HCT116 (cell line): ENCODE results near the gene C16orf74. TPM values are rescaled to one million over a fixed set of nuclear protein-coding genes. Genes with fewer than 3 reads are reported as not detected.

Source experiments
- ATAC-seq: fragments of 200-7000 bp; cut with Tn5 transposase; 2 replicates; pipeline ENCODE4 v1.9.1; 2020; ENCODE audit warnings: mild to moderate bottlenecking, moderate library complexity
- BruUV-seq: library from RNA; stranded (reverse); fragments of 400-500 nt; replicated peaks from 2 replicates; lab custom pipeline; 2021; lab: Mats Ljungman, UMichigan
- CTCF ChIA-PET: fragments of 300-600 bp; sonication (Branson Sonifier 250); formaldehyde crosslinking; loops from one replicate; lab custom pipeline; 2021; ENCODE audit warnings: antibody characterized with exemption; lab: Charles Lee
- POLR2A ChIA-PET: fragments of 300-600, 350-600 bp; sonication (Branson Sonifier 250); formaldehyde crosslinking; loops from one replicate; lab custom pipeline; 2021; ENCODE audit warnings: antibody characterized with exemption; lab: Charles Lee
- RAD21 ChIA-PET, 2 experiments: fragments of 300-600 bp; sonication (Branson Sonifier 250); formaldehyde crosslinking; loops; one replicate each; lab custom pipeline; 2023; ENCODE audit warnings: low total read pairs in 2 of 2; ENCODE audit not compliant: uncharacterized antibody in 2 of 2, unreplicated experiment in 2 of 2, low non-redundant PET in 1 of 2; lab: Charles Lee
- DNase-seq: peaks from one replicate; pipeline ENCODE4 v3.0.0-alpha.2; 2010; ENCODE audit warnings: low read depth, low spot score
- H2AFZ ChIP-seq: fragments of 200-600 bp; shearing (Covaris generic), sonication (generic); 2 replicates; pipeline ENCODE4 v1.6.1; 2017; ENCODE audit warnings: low read depth, mixed run types, mixed read lengths, antibody characterized with exemption, low read length; ENCODE audit not compliant: poor library complexity, severe bottlenecking
- H3K27ac ChIP-seq: 2 replicates; pipeline ENCODE4 v1.5.1; 2012; ENCODE audit warnings: low read depth, low read length
- H3K27me3 ChIP-seq: fragments of 200-600 bp; sonication (generic); 2 replicates; pipeline ENCODE4 v1.6.1; 2016; ENCODE audit warnings: mixed run types, low read length, mixed read lengths; ENCODE audit not compliant: insufficient read depth
- H3K36me3 ChIP-seq, 2 experiments: fragments of 200-500 bp in 1 of 2; fragments of 200-600 bp in 1 of 2; sonication (Bioruptor generic) in 1 of 2; sonication (generic) in 1 of 2; 2 replicates each; pipeline versions ENCODE4 v1.5.1 to v1.6.1; 2014 to 2016; ENCODE audit warnings: low read length in 2 of 2, inconsistent platforms in 1 of 2, mixed read lengths in 1 of 2, mixed run types in 1 of 2; ENCODE audit not compliant: insufficient read depth in 2 of 2, control insufficient read depth in 1 of 2
- H3K4me1 ChIP-seq, 2 experiments: fragments of 200-600 bp in 1 of 2; sonication (generic) in 1 of 2; 2 replicates each; pipeline versions ENCODE4 v1.5.1 to v1.6.1; 2012 to 2017; ENCODE audit warnings: low read length in 2 of 2, inconsistent platforms in 1 of 2, mild to moderate bottlenecking in 1 of 2, mixed read lengths in 1 of 2, mixed run types in 1 of 2, moderate library complexity in 1 of 2; ENCODE audit not compliant: insufficient read depth in 2 of 2, control insufficient read depth in 1 of 2
- H3K4me2 ChIP-seq: fragments of 200-600 bp; sonication (generic); 2 replicates; pipeline ENCODE4 v1.6.1; 2017; ENCODE audit warnings: mixed run types, low read length, mixed read lengths
- H3K4me3 ChIP-seq, 2 experiments: fragments of 200-600 bp in 1 of 2; sonication (generic) in 1 of 2; replicated peaks in 1 of 2; 2 replicates each; pipeline ENCODE4 v1.5.1; 2011 to 2016; ENCODE audit warnings: low read length in 2 of 2, control low read depth in 1 of 2, low read depth in 1 of 2, mild to moderate bottlenecking in 1 of 2, mixed read lengths in 1 of 2, mixed run types in 1 of 2
- H3K79me2 ChIP-seq: fragments of 200-600 bp; sonication (generic); 2 replicates; pipeline ENCODE4 v1.6.1; 2017; ENCODE audit warnings: mild to moderate bottlenecking, mixed run types, low read length, moderate library complexity, mixed read lengths; ENCODE audit not compliant: insufficient read depth
- H3K9ac ChIP-seq: fragments of 200-600 bp; sonication (generic); 2 replicates; pipeline ENCODE4 v1.6.1; 2016; ENCODE audit warnings: low read length, mixed read lengths
- H3K9me2 ChIP-seq: fragments of 200-600 bp; sonication (generic), shearing (Covaris generic); 2 replicates; pipeline ENCODE4 v1.6.1; 2017; ENCODE audit warnings: mixed run types, mild to moderate bottlenecking, moderate library complexity; ENCODE audit not compliant: insufficient read depth
- H3K9me3 ChIP-seq, 2 experiments: fragments of 200-500 bp in 1 of 2; fragments of 200-600 bp in 1 of 2; sonication (Bioruptor generic) in 1 of 2; sonication (generic) in 1 of 2; 2 replicates each; pipeline ENCODE4 v1.6.1; 2014 to 2017; ENCODE audit warnings: low read length in 2 of 2, mixed read lengths in 2 of 2, inconsistent platforms in 1 of 2, low read depth in 1 of 2, mild to moderate bottlenecking in 1 of 2, mixed run types in 1 of 2, moderate library complexity in 1 of 2; ENCODE audit not compliant: control insufficient read depth in 1 of 2, insufficient read depth in 1 of 2
- H4K20me1 ChIP-seq: fragments of 200-600 bp; sonication (generic), shearing (Covaris generic); 2 replicates; pipeline ENCODE4 v1.6.1; 2017; ENCODE audit warnings: mixed run types, mild to moderate bottlenecking, moderate library complexity; ENCODE audit not compliant: insufficient read depth
- CBX3 ChIP-seq: IDR thresholded peaks from 2 replicates; pipeline ENCODE4 v1.6.1; 2012; ENCODE audit warnings: low read depth
- CEBPB ChIP-seq: IDR thresholded peaks from 2 replicates; pipeline ENCODE4 v1.6.1; 2012; ENCODE audit warnings: low read depth
- CTCF ChIP-seq, 3 experiments: fragments of 200-600 bp in 1 of 3; sonication (generic) in 1 of 3; IDR thresholded peaks in 2 of 3; conservative IDR thresholded peaks in 1 of 3; 2 replicates each; pipeline ENCODE4 v1.5.1; 2012 to 2017; ENCODE audit warnings: low read depth in 2 of 3, low read length in 2 of 3, antibody characterized with exemption in 1 of 3, borderline replicate concordance in 1 of 3, control low read depth in 1 of 3, mild to moderate bottlenecking in 1 of 3, mixed read lengths in 1 of 3, mixed run types in 1 of 3, moderate library complexity in 1 of 3; ENCODE audit not compliant: insufficient read depth in 1 of 3
- ELF1 ChIP-seq: IDR thresholded peaks from 2 replicates; pipeline ENCODE4 v1.6.1; 2012; ENCODE audit warnings: low read depth, borderline replicate concordance
- EZH2 ChIP-seq: fragments of 200-600 bp; sonication (generic); IDR thresholded peaks from 2 replicates; pipeline ENCODE4 v1.6.1; 2017; ENCODE audit warnings: antibody characterized with exemption, mixed run types
- EZH2phosphoT487 ChIP-seq: fragments of 200-600 bp; IDR thresholded peaks from 2 replicates; pipeline ENCODE4 v1.6.1; 2018; ENCODE audit warnings: antibody characterized with exemption, borderline replicate concordance
- FOSL1 ChIP-seq: IDR thresholded peaks from 2 replicates; pipeline ENCODE4 v1.6.1; 2012; ENCODE audit warnings: low read depth
- JUND ChIP-seq: IDR thresholded peaks from 2 replicates; pipeline ENCODE4 v1.6.1; 2012
- MAX ChIP-seq: IDR thresholded peaks from 2 replicates; pipeline ENCODE4 v1.6.1; 2012
- POLR2A ChIP-seq: IDR thresholded peaks from 2 replicates; pipeline ENCODE4 v1.7.0; 2011; ENCODE audit warnings: borderline replicate concordance; ENCODE audit not compliant: insufficient read depth, insufficient read length; ENCODE audit errors: extremely low read depth
- POLR2AphosphoS5 ChIP-seq: IDR thresholded peaks from 2 replicates; pipeline ENCODE4 v1.6.1; 2011; ENCODE audit warnings: mild to moderate bottlenecking, low read depth, low read length, moderate library complexity
- RAD21 ChIP-seq: IDR thresholded peaks from 2 replicates; pipeline ENCODE4 v1.6.1; 2012; ENCODE audit warnings: low read depth, mild to moderate bottlenecking
- SRF ChIP-seq: IDR thresholded peaks from 2 replicates; pipeline ENCODE4 v1.6.1; 2012; ENCODE audit warnings: low read depth
- TCF7L2 ChIP-seq: IDR thresholded peaks from 2 replicates; pipeline ENCODE4 v1.7.0; 2011; ENCODE audit warnings: borderline replicate concordance, inconsistent platforms; ENCODE audit not compliant: insufficient read depth, insufficient read length; ENCODE audit errors: extremely low read depth
- YY1 ChIP-seq: IDR thresholded peaks from 2 replicates; pipeline ENCODE4 v1.6.1; 2011; ENCODE audit warnings: low read length, low read depth, moderate library complexity, mild to moderate bottlenecking; ENCODE audit not compliant: insufficient replicate concordance; ENCODE audit errors: extremely low read depth
- ZNF274 ChIP-seq: fragments of 200-500 bp; sonication (Bioruptor generic); IDR thresholded peaks from 2 replicates; pipeline ENCODE4 v1.6.1; 2014; ENCODE audit warnings: mild to moderate bottlenecking, low read depth, low read length, inconsistent platforms
- intact Hi-C: fragments of 100-400 bp; cut with micrococcal nuclease; formaldehyde crosslinking; loops from 2 replicates; pipeline ENCODE4 v1.10.0; 2022
- total RNA-seq: library from RNA; stranded (reverse); gene quantifications from one replicate; pipeline ENCODE4 v1.2.1, GENCODE V29; 2021; ENCODE audit not compliant: unreplicated experiment

C16orf74 gene
- total RNA-seq, 1 experiment from 2014 or later: 30.0 TPM

GRCh38 chr16:85698459-85698891, 52.4 kb downstream of the C16orf74 start:
- Histone ChIP-seq H3K27ac (no peak overlapping the region), H4K20me1 (no peaks in the 10 kb centered on the region), H3K79me2 (no peaks in the 10 kb centered on the region), H3K9me3 (no peaks in the 10 kb centered on the region), H3K36me3 (no peaks in the 10 kb centered on the region), H3K27me3 (peaks cover 12% of the 10 kb centered on the region; the same call in 1 of the 2 replicates), H3K4me3 (no peak overlapping the region), H3K9me2 (no peaks in the 10 kb centered on the region), H2AFZ (no peak overlapping the region), H3K4me1 (peaks cover 0 to 12% of the 10 kb centered on the region in 2 experiments; a peak in 1 of 4 replicates), H3K4me2 (no peak overlapping the region), H3K9ac (no peak overlapping the region)
- ChIA-PET CTCF (no interaction called here), POLR2A (no interaction called here), RAD21 (no interaction called here)
- intact Hi-C loops: no loop called here
- no peak for DNase-seq
- TF ChIP-seq RAD21 (no peak), MAX (no peak), JUND (no peak), POLR2A (no peak), POLR2AphosphoS5 (no peak), FOSL1 (no peak), EZH2 (no peak), CBX3 (no peak), YY1 (no peak), ZNF274 (no peak), TCF7L2 (no peak), ELF1 (no peak), CTCF (IDR thresholded peaks at IDR 0.05 in 2 of 3, conservative IDR thresholded peaks at IDR 0.05 in 1 of 3; ENCODE audit: borderline replicate concordance in 1 of 3, insufficient read depth in 1 of 3, low read depth in 2 of 3, low read length in 2 of 3) (no peak), EZH2phosphoT487 (no peak), CEBPB (no peak), SRF (no peak)
- no TSS peak for BruUV-seq
- ATAC-seq: no peak
